Sigmoid colon (tissue), 4 donors: ENCODE results near the gene CSPG4.

Source experiments
- CTCF ChIP-seq, 4 experiments: fragments of 450-650 bp in 3 of 4; fragments of 200-600 bp in 1 of 4; IDR thresholded peaks; one replicate each; pipeline ENCODE4 v1.5.1; 2016 to 2019; ENCODE audit warnings: antibody characterized with exemption in 4 of 4, mild to moderate bottlenecking in 3 of 4, moderate library complexity in 2 of 4
- EP300 ChIP-seq, 4 donors: sonication (generic); formaldehyde crosslinking; IDR thresholded peaks; one replicate each; pipeline ENCODE4 v1.6.1; 2017; ENCODE audit warnings: antibody characterized with exemption in 4 of 4
- POLR2A ChIP-seq, 2 donors: fragments of 450-650 bp; IDR thresholded peaks; one replicate each; pipeline ENCODE4 v1.6.1; 2016; ENCODE audit warnings: antibody characterized with exemption in 2 of 2, mild to moderate bottlenecking in 2 of 2, moderate library complexity in 2 of 2

GRCh38 chr15:75751891-75752290 is 39.2 kb upstream of the CSPG4 start:
- TF ChIP-seq CTCF (IDR thresholded peaks at IDR 0.05) = no peak
- no peak for TF ChIP-seq POLR2A (IDR thresholded peaks at IDR 0.05)
- TF ChIP-seq EP300 (IDR thresholded peaks at IDR 0.05) = no peak
